GM18909 (cell line): ENCODE data around the gene FCHO1.
"Not testable (repeated sequence)": the region's sequence is repeated elsewhere in the genome, so short reads cannot be mapped to it uniquely, and the experiment has no call there.

Experiments
- ATAC-seq: cut with Tn5 transposase; IDR thresholded peaks from one replicate; pipeline ENCODE4 v1.9.1; 2021; ENCODE audit warnings: mild to moderate bottlenecking; ENCODE audit not compliant: unreplicated experiment, poor library complexity

The FCHO1 gene

GRCh38 chr19:17758515-17758914 lies 7.2 kb downstream of the FCHO1 start:
- ATAC-seq, result no peak

- ATAC-seq, result no peak
These were observed 9.9 kb downstream of the FCHO1 start for GRCh38 chr19:17761148-17761547.

GRCh38 chr19:17762505-17763229 lies 11.4 kb downstream of the FCHO1 start:
- ATAC-seq, result no peak

- ATAC-seq, result no peak
These were observed 13.1 kb downstream of the FCHO1 start for GRCh38 chr19:17764348-17764747.

- ATAC-seq, result no peak
These were observed 13.9 kb downstream of the FCHO1 start for GRCh38 chr19:17765069-17765618.

- ATAC-seq, result no peak
These were observed 15.4 kb downstream of the FCHO1 start for GRCh38 chr19:17766543-17767131.

GRCh38 chr19:17767559-17767958 lies 16.3 kb downstream of the FCHO1 start:
- no peak for ATAC-seq

- ATAC-seq, result no peak
These were observed 19.3 kb downstream of the FCHO1 start for GRCh38 chr19:17770613-17771012.

GRCh38 chr19:17772172-17772571 lies 20.9 kb downstream of the FCHO1 start:
- ATAC-seq, result no peak

- no peak for ATAC-seq
These were observed 24.1 kb downstream of the FCHO1 start for GRCh38 chr19:17775245-17775927.

GRCh38 chr19:17775991-17776803 lies 24.9 kb downstream of the FCHO1 start:
- ATAC-seq, result peak; percentile 67

- ATAC-seq, result not testable (repeated sequence)
These were observed 26.6 kb downstream of the FCHO1 start for GRCh38 chr19:17777840-17778239.

GRCh38 chr19:17778251-17778967 lies 27.1 kb downstream of the FCHO1 start:
- ATAC-seq, result no peak

- no peak for ATAC-seq
These were observed 28.0 kb downstream of the FCHO1 start for GRCh38 chr19:17778968-17779929.

GRCh38 chr19:17780781-17781180 lies 29.5 kb downstream of the FCHO1 start:
- no peak for ATAC-seq

- not testable (repeated sequence) for ATAC-seq
These were observed 32.4 kb downstream of the FCHO1 start for GRCh38 chr19:17783721-17784120.

GRCh38 chr19:17784201-17785008 lies 33.1 kb downstream of the FCHO1 start:
- ATAC-seq, result no peak
